GM21619 (cell line): ENCODE measurements around the gene MYO19.
A peak's percentile ranks its signal among the peaks of the same experiment; 100 is the strongest.

Experiments
- ATAC-seq: cut with Tn5 transposase; IDR thresholded peaks from one replicate; pipeline ENCODE4 v1.9.1; 2021; ENCODE audit not compliant: unreplicated experiment

Gene MYO19

DNA sequence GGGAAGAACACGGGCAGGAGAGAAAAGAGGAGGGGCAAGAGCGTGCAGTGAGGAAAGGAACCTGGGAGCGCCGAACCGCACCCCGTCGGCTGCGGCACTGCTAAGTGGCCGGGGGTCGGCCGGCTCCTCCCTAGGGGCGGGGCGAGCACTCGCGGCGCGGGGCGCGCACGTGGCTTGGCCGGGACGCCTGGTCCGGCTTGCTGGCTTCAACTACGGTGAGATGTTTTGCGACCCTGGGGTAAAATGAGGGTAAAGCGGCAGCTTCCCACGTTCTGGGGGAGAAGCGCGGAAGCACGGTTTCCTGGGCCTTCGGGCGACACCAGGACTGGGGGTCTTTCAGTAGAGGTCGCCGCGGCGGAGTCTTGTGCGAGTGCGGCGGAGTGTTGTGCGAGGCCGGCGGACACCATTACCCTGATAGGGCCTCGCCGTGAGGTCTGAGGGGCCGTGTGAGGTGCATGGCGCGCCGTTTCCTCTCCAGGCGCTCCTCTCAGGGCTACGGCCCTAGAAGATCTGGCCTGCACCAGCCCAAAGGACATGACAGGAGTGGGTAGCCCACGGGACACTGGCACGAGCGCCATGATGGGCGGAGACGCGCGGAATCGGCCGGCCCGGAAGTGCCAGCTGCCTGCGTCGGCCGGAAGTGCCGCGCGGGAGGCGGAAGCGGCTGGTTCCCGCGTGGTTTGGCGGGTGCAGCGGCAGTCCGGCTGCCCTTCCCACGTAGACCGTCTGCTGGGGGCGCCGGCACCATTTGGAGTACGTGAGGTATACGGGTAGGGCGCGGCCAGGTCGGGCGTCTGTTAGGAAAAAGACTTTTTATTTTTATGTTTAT is at the start of gene MYO19, which contains the start of gene PIGW:
Gene MYO19 (minus strand): TSS at position 29 of the 829 bp plus-strand sequence. CDS start 2,330 bp downstream, outside the sequence.
Gene PIGW (plus strand): TSS at position 148 of the 829 bp plus-strand sequence. CDS start 2,115 bp downstream, outside the sequence.
- peak; percentile 65 for ATAC-seq

DNA sequence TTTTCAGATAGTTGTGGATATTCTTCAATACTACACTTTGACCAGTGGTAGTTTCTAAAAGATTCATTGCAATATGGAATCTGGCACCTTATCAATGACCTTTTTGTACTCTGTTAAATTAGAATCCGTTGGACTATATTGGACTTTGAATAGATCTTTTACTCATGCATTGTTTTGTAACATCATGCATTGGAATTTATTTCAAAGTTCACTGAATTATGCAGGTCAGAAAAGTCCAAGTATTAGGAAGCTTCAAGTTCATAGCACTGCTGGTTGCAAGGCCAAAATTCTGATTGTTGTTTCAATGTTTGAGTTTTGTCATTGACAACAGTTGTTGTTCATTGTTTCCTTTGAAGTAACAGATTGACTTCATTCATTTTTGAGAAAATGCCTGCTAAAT is 49.1 kb upstream of the MYO19 start:
- no peak for ATAC-seq

DNA sequence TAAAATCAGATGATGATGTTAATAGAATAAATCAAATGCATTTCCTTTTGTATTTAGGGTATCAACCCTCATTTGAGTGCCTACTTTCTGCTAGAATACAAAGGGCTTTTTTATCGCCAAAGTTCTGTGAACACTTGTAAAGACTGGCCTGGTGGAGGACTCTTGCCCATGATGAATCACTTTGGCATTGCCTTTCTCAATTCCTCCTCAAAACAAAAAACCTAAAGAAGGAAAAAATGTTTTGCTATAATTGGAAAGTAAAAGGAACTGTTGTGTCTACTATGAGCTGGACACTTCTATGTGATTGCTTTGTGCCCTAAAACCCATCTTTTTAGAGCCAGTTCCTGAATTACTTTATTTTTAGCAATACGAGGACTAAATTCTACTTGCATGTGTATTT is 44.0 kb upstream of the MYO19 start:
- ATAC-seq: no peak

DNA sequence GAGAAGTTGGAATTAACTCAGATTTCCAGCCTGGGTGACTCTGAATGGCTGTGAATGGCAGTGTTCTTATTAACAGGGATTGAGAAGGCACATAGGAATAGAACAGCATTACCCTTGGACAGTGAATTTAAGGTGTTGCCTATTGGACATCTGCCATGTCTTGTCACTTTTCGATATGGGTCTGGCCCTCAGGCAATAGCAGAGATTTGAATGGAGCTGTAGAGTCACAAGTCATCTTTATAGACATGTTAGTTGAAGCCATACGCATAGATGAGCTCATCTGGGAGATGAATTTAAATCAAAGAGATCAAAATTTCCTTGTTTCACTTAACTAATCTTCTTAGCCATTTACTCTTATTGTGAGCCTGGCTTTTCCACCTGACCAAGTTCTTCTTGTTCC is 42.1 kb upstream of the MYO19 start:
- no peak for ATAC-seq

- ATAC-seq: no peak
Measured at GRCh38 chr17:36575028-36575427, 40.4 kb upstream of the MYO19 start.

DNA sequence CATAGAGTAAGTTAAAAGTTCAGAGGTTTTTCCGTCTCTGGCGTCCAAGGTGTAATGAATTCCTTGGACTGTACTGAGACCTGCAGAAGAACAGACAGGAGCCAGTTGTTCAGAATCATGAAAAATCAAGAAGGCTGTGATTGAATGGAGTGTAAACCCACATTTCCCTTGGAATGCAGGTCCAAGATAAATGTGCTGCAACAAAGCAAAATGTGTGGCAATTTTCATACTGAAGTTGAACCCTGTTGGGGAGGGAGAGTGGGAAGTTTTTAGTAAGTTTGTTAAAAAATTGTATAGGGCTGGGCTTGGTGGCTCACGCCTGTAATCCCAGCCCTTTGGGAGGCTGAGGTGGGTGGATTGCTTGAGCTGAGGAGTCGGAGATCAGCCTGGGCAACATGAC is 31.4 kb upstream of the MYO19 start:
- ATAC-seq: no peak

DNA sequence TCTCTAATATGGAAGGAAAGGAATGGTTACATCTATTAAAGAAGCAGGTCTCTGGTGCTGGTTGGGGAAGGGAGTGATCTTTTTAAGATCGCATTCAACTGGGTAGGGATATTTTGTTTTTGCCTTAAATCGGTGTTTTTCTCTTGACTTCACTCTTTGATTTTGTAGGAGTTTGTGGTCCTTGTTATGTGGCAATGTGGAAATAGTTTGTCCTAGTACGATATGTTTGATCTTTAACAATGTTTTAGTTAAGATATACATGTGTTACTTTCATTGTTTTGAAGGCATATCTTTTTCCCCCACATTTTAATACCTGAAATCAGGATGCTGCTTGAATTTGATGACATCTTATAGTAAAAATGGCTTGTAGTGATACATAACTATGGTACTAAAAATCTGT is 18.8 kb upstream of the MYO19 start:
- ATAC-seq: no peak

- ATAC-seq: no peak
Measured at GRCh38 chr17:36550491-36551417, 16.1 kb upstream of the MYO19 start.

DNA sequence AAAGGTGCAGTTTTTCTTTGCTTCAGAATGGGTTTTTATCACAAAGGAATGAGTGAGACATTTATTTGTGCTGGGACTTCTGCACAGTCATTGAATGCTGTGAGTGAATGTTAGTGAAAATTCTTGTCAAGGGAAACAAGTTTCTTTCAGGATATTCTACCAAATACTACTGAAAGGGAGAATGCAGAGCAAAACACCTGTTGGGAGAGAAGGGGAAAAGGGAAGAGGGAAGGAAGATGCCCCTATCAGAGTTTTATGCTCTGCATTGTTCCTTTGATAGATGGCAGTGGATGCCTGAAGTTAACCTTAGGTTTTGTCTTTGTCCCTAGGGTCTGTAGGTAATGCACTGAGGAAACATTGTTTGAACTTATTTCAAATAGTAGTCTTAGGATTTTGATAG is 13.1 kb upstream of the MYO19 start:
- no peak for ATAC-seq

DNA sequence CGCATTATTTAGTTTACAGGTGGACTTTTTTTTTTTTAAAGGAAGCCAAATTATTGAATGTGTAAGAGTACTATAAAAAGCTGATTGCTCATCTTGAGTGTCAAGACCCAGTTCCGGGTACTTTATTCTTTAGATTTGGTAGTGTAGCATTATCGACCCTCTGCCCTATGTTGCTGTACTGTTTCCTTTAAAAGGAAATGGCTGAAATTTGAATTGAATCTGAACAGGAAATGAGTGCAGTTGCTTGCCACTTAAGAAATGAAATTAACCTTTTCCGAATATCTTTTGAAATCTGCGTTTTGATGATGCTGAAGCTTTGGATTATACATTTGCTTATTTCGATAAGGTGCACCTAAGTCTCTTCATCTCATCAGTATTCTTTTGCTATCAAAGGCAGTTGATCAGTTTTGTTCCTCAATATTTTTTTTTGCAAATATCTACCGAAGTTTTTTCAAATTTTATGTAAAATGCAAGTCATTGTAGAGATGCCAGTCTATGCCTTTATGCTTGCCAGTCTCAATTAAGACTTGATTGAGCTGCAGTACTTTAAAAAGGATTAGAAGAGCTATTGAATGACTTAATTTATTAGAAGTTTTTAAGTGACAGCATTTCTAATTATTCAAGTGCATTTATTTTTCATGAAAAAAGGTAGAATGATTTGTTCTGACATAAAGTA is 11.9 kb upstream of the MYO19 start:
- no peak for ATAC-seq

DNA sequence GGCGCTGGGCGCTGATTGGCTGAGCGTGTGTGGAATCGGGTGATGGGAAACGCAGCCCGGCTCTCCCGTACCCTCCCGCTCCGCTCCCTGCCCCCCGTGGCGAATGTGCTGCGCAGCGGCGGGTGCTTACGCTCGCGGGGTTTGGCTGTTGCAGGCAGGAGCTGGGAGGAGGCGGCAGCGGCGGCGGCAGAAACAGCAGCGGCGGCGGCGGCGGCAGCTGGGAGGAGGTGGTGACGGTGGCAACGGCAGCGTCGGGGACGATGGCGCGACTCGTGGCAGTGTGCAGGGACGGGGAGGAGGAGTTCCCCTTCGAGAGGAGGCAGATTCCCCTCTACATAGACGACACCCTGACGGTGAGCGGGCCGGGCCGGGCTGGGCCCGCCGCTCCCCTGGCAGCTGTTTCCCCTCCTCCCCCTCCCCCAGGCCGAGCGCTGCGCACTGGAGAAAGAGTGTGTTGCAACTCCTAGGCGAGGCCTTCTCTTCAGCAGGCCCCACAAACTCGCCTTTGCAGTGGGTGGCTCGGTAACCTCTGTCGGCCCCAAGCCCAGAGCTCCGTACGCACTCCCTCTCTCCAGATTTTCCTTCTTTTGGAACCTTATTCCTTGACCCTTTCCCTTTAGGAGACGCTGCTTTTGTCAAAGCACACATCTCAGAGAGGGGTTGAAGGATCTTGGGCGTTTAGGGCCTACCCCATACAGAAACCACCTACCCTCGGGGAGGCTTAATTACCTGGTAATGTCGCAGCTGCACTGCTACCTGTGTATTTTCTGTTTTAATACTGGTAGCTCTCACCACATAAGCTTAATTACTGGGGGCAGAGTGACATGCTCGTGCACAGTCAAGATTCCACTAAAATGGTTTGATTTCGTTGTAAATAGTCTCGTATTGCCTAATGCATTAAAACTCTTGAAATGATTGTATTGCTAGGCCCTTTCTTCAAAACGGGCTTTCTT is 11.1 kb upstream of the MYO19 start:
- peak; percentile 64 for ATAC-seq

DNA sequence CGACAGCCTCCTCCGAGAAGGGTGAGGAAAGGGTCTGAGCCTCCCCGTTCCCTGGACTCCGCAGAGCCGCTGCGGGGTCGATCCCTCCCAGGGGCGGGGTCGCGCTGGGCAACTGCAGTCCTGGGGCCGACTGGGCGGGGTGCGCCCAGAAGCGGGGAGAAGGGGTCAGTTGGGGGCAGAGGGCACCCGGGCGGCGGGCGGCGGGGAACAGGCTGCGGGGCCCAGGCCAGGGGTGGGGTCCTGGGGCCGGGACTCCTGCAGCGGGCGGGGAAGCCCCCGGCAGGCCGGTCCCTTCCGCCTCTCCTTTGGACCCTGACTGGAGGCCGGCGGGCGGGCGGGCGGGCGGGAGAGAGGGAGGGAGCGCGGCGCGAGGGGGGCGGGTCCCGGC is 10.4 kb upstream of the MYO19 start:
- peak; percentile 27 for ATAC-seq

GRCh38 chr17:36544307-36545076 is 9.8 kb upstream of the MYO19 start, which contains the start of gene GGNBP2:
Gene GGNBP2, plus strand, starts transcription at chr17:36544919. Its CDS starts 806 bp downstream, at chr17:36545725.
- ATAC-seq: peak; percentile 43

DNA sequence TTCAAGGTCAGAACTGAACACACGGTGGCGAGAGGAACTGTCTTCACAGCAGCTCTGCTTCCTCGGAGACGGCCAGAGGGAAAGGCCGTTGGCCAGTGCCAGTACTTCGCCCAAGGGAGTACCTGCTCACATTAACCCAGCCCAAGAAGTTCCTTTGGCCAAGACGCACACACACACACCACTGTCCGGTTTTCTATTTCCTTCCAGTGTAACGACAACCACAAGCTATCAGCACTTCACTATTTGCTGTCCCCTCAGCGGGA is 9.3 kb upstream of the MYO19 start:
- peak; percentile 12 for ATAC-seq

DNA sequence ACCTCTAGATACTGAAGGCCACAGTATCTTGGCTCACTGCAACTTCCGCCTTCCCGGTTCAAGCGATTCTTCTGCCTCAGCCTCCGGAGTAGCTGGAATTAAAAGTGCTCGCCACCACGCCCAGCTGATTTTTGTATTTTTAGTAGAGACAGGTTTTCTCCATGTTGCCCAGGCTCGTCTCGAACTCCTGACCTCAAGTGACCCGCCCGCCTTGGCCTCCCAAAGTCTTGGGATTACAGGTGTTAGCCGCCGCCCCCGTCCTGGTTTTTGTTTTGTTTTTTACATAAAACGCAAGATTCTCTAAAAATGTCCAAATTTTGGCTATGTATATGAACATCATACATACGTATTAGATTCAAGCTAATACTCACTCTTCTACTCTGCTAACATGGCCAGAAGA is 8.1 kb upstream of the MYO19 start:
- no peak for ATAC-seq

DNA sequence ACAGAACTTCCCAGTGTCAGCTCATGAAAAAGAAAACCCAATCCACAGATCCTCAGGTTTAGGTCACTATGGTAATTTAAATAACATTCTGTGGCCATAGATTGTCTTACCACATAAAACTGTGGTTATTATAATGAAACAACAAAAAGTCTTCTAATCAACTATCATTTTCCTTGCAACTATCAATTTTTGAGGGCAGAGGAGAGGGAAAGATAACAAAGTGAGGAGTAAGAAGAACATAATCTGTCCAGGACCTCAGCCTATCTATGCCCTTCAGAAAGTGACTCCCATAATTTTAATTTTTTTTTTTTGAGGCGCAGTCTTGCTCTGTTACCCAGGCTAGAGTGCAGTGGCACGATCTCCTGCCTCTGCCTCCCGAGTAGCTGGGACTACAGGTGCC is 6.0 kb upstream of the MYO19 start:
- ATAC-seq: no peak

DNA sequence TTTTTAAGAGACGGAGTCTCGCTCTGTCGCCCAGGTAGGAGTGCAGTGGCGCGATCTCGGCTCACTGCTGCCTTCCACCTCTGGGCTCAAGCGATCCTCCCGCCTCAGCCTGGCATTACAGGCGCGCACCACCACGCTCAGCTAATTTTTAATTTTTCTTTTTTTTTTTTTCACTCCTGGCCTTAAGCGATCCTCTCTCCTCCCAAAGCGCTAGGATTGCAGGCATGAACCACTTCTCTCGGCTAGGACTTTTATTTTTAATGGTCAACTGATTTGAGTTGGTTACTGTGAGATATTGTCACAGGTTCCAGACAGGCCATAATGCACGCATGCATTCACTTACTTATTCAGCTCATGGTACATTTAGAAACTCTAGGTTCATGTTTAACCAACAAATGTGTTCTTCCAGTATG is 1.0 kb upstream of the MYO19 start:
- no peak for ATAC-seq

DNA sequence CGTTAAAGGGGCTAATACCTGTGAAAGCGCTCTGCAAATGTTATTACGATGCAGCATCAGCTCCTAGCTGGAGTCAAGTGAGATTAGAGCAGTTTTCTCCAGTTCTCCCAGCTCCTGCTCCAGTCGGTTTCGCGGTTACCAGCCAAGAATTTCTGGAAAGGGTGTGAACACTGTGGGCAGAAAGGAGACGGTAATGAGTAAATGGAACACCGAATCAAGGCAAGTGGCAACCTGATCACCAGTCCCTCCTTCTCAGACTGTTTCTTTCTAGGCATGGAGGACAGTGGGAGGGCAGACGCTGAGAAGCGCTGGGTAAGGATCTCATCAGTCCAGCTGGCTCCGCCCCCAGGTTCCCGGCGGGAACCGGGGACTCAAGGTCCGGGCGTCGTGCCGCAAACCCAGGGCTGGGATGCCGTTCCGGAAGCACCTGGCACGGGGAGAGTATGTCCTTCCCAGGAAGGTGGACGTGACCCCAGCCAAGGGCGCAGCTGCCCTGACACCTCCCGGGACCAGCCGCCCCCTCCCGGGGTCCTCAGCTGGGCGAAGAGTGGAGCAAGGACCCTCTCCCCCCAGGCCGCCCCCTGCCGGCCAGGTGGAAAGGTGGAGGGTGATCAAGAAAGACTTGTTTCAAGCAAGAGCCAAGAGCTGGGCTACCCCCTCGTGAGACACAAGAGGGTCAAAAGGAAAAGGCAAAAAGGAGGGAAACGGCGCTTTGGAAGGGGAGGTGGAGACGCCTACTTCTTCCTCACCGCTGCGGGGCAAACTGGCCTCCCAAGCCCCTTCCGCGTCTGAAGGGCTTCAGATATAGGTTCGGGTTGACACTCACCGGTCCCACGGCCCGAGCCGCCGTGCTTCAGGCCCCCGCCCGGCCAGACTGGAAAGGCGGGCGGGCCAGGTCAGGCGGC is 481 bp downstream of the MYO19 start:
- peak; percentile 19 for ATAC-seq
